UCSD-AML1 (cell line): ENCODE results near the gene HDC.

ENCODE experiments used
- DNase-seq: peaks from one replicate; lab custom pipeline; 2025; ENCODE audit not compliant: unreplicated experiment; lab: John Stamatoyannopoulos, UW

The HDC gene

GRCh38 chr15:50256188-50257041, 9.1 kb downstream of the HDC start:
- no peak for DNase-seq

- DNase-seq = no peak
Measured at GRCh38 chr15:50252556-50252955, 13.0 kb downstream of the HDC start.

GRCh38 chr15:50251638-50252182, 13.8 kb downstream of the HDC start:
- no peak for DNase-seq

GRCh38 chr15:50250760-50251394, 14.6 kb downstream of the HDC start:
- DNase-seq = no peak

- DNase-seq = no peak
Measured at GRCh38 chr15:50249704-50250103, 15.8 kb downstream of the HDC start.

- no peak for DNase-seq
Measured at GRCh38 chr15:50248994-50249582, 16.4 kb downstream of the HDC start.

- DNase-seq = no peak
Measured at GRCh38 chr15:50247819-50248655, 17.5 kb downstream of the HDC start.

GRCh38 chr15:50246631-50247030, 18.9 kb downstream of the HDC start:
- DNase-seq = no peak

- no peak for DNase-seq
Measured at GRCh38 chr15:50244959-50245624, 20.4 kb downstream of the HDC start.

GRCh38 chr15:50244153-50244552, 21.4 kb downstream of the HDC start:
- DNase-seq = no peak

- no peak for DNase-seq
Measured at GRCh38 chr15:50241684-50242450, 23.7 kb downstream of the HDC start.

- DNase-seq = no peak
Measured at GRCh38 chr15:50238255-50238654, 27.3 kb downstream of the HDC start.

GRCh38 chr15:50236433-50236832, 29.1 kb downstream of the HDC start:
- DNase-seq = no peak

- DNase-seq = no peak
Measured at GRCh38 chr15:50235794-50236193, 29.7 kb downstream of the HDC start.

- DNase-seq = no peak
Measured at GRCh38 chr15:50234764-50235163, 30.8 kb downstream of the HDC start.

GRCh38 chr15:50233192-50233736, 32.3 kb downstream of the HDC start:
- no peak for DNase-seq

- DNase-seq = no peak
Measured at GRCh38 chr15:50232791-50233190, 32.7 kb downstream of the HDC start.

- no peak for DNase-seq
Measured at GRCh38 chr15:50231761-50232160, 33.8 kb downstream of the HDC start.

- DNase-seq = no peak
Measured at GRCh38 chr15:50229336-50229735, 36.2 kb downstream of the HDC start.
